Loucy (cell line): ENCODE results near the gene PRKN.

Experiments
- CTCF ChIP-seq: fragments of 200-600 bp; sonication (generic); conservative IDR thresholded peaks from 2 replicates; pipeline ENCODE4 v1.5.1; 2014; ENCODE audit warnings: mild to moderate bottlenecking, antibody characterized with exemption, low read length
- EZH2phosphoT487 ChIP-seq: fragments of 200-600 bp; IDR thresholded peaks from 2 replicates; pipeline ENCODE4 v1.6.1; 2018; ENCODE audit warnings: antibody characterized with exemption, mild to moderate bottlenecking, moderate library complexity, borderline replicate concordance

GRCh38 chr6:162709431-162709830 lies 18.1 kb downstream of the PRKN start:
- TF ChIP-seq CTCF: no peak
- no peak for TF ChIP-seq EZH2phosphoT487
